Measurements from ENCODE around the gene OXER1. TPM values are rescaled to one million over a fixed set of nuclear protein-coding genes. Genes with fewer than 3 reads are reported as not detected.
A peak's percentile ranks its signal among the peaks of the same experiment; 100 is the strongest.

The OXER1 gene
- total and polyA plus RNA-seq, 7 donors: 0.33 to 3.0 (median 1.3) TPM; not detected in 1

- TF ChIP-seq POLR2AphosphoS5 (IDR thresholded peaks at IDR 0.05) (no peak), POLR2A (IDR thresholded peaks at IDR 0.05) (no peak), EP300 (IDR thresholded peaks at IDR 0.05) (no peak)
- TF ChIP-seq, protein P1, sequence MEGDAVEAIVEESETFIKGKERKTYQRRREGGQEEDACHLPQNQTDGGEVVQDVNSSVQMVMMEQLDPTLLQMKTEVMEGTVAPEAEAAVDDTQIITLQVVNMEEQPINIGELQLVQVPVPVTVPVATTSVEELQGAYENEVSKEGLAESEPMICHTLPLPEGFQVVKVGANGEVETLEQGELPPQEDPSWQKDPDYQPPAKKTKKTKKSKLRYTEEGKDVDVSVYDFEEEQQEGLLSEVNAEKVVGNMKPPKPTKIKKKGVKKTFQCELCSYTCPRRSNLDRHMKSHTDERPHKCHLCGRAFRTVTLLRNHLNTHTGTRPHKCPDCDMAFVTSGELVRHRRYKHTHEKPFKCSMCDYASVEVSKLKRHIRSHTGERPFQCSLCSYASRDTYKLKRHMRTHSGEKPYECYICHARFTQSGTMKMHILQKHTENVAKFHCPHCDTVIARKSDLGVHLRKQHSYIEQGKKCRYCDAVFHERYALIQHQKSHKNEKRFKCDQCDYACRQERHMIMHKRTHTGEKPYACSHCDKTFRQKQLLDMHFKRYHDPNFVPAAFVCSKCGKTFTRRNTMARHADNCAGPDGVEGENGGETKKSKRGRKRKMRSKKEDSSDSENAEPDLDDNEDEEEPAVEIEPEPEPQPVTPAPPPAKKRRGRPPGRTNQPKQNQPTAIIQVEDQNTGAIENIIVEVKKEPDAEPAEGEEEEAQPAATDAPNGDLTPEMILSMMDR (IDR thresholded peaks at IDR 0.05): no peak
- Histone ChIP-seq H3K9me3 (no peaks in the 10 kb centered on the region), H3K27ac (no peak overlapping the region), H3K4me1 (peaks cover 0 to 10% (median 2%) of the 10 kb centered on the region in 4 donors), H3K27me3 (no peaks in the 10 kb centered on the region), H3K4me3 (no peak overlapping the region), H3K36me3 (no peaks in the 10 kb centered on the region)
- intact Hi-C loops (cut with DNase I): no loop called here
- 64% methylated on average over 3 of the region's 3 CpGs for whole genome bisulfite sequencing, 2 donors
- DNase-seq: no peak
Observed at GRCh38 chr2:42768706-42769256, 4.8 kb upstream of the OXER1 start.

DNA sequence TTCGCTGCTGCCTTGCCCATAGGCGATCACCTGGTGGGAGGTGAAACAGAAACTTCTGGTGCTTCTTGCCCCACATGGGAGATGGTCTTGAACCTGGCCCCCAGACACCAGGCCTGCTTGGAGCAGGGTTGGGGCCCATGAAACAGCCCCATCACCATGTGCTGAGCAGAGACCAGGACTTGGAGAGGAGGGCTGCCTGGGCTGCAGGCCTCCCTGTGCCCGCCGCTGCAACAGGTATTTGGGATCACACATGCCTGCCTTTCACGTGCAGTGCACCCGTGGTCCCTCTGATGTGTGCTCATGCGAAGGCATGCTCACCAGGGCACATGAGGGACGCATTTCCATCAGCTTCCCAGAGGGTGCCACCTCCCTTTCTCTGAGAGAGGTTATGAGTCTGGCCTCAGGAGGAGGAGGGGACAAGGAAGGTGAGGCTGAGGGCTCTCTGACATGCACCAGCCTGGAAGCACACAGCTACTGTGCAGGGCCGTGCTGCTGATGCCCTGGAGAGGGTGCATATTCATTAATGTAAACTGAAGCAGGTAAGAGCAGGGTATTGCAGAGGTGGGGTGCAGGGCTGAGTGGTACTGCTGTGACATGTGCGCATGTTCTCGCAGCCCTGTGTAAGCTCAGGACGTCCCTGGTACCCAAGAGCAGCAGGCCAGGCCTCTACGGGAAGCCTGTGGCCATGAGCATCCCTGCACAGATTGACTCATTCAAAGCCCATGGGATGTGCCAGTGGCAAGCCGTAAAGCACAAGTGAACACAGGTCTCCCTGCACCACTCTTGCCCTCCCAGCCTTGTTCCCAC lies 4.2 kb upstream of the OXER1 start:
- Histone ChIP-seq H3K36me3 (no peaks in the 10 kb centered on the region), H3K9me3 (no peaks in the 10 kb centered on the region), H3K4me3 (no peak overlapping the region), H3K27me3 (no peaks in the 10 kb centered on the region), H3K4me1 (peaks cover 0 to 9% (median 2%) of the 10 kb centered on the region in 4 donors), H3K27ac (no peak overlapping the region)
- 87 to 90% methylated on average over 14 of the region's 14 CpGs for WGBS, 2 donors
- DNase-seq: peak; percentile 55
- TF ChIP-seq, protein P1 (IDR thresholded peaks at IDR 0.05): no peak
- TF ChIP-seq POLR2A (IDR thresholded peaks at IDR 0.05) (no peak), POLR2AphosphoS5 (IDR thresholded peaks at IDR 0.05) (no peak), EP300 (IDR thresholded peaks at IDR 0.05) (no peak)
- intact Hi-C loops (cut with DNase I): no loop called here

GRCh38 chr2:42767080-42767898 lies 3.4 kb upstream of the OXER1 start:
- Histone ChIP-seq H3K36me3 (no peaks in the 10 kb centered on the region), H3K27me3 (no peaks in the 10 kb centered on the region), H3K4me1 (peaks cover 0 to 6% (median 2%) of the 10 kb centered on the region in 4 donors), H3K9me3 (no peaks in the 10 kb centered on the region), H3K27ac (no peak overlapping the region), H3K4me3 (no peak overlapping the region)
- DNase-seq: no peak
- 89 to 91% methylated on average over 16 of the region's 16 CpGs for WGBS, 2 donors
- intact Hi-C loops (cut with DNase I): no loop called here
- TF ChIP-seq POLR2AphosphoS5 (IDR thresholded peaks at IDR 0.05) (no peak), POLR2A (IDR thresholded peaks at IDR 0.05) (no peak), EP300 (IDR thresholded peaks at IDR 0.05) (no peak)
- TF ChIP-seq, protein P1 (IDR thresholded peaks at IDR 0.05): no peak

- H3K27me3 ChIP-seq: no peaks in the 10 kb centered on the region
- WGBS, 2 donors: 96 to 97% methylated on average over 9 of the region's 9 CpGs
- no peaks in the 10 kb centered on the region for H3K9me3 ChIP-seq
- DNase-seq: no peak
- TF ChIP-seq POLR2A (IDR thresholded peaks at IDR 0.05) (no peak), POLR2AphosphoS5 (IDR thresholded peaks at IDR 0.05) (no peak), EP300 (IDR thresholded peaks at IDR 0.05) (no peak)
- TF ChIP-seq, protein P1 (IDR thresholded peaks at IDR 0.05): no peak
- H3K36me3 ChIP-seq: no peaks in the 10 kb centered on the region
- H3K27ac ChIP-seq: no peak overlapping the region
- no peaks in the 10 kb centered on the region for H3K4me1 ChIP-seq
- intact Hi-C loops (cut with DNase I): no loop called here
- no peak overlapping the region for H3K4me3 ChIP-seq
Observed at GRCh38 chr2:42765686-42766085, 1.8 kb upstream of the OXER1 start.
